Esophagus muscularis mucosa (tissue), 4 donors: ENCODE data around the gene ABCA9. TPM values are rescaled to one million over a fixed set of nuclear protein-coding genes. Genes with fewer than 3 reads are reported as not detected.

Experiments
- DNase-seq: peaks from one replicate; pipeline ENCODE4 v3.0.0-alpha.2; 2017; ENCODE audit errors: extremely low spot score
- H3K27ac ChIP-seq, 4 donors: fragments of 200-600 bp; sonication (generic); replicated peaks in 1 of 4; 1 replicate in 3 of 4; 2 replicates in 1 of 4; pipeline ENCODE4 v1.5.1; 2016 to 2019; ENCODE audit warnings: mild to moderate bottlenecking in 1 of 4
- H3K27me3 ChIP-seq, 4 donors: fragments of 200-600 bp; sonication (generic); one replicate each; pipeline versions ENCODE4 v1.5.1 to v1.6.0; 2016 to 2019
- H3K36me3 ChIP-seq, 4 donors: fragments of 200-600 bp; sonication (generic); one replicate each; pipeline ENCODE4 v1.5.1; 2016 to 2019
- H3K4me1 ChIP-seq, 4 donors: fragments of 200-600 bp; sonication (generic); one replicate each; pipeline ENCODE4 v1.5.1; 2016 to 2019
- H3K4me3 ChIP-seq, 4 donors: fragments of 200-600 bp; sonication (generic); 1 replicate in 2 of 4; 2 replicates in 2 of 4; pipeline ENCODE4 v1.5.1; 2016 to 2019; ENCODE audit warnings: mild to moderate bottlenecking in 4 of 4, moderate library complexity in 1 of 4
- H3K9me3 ChIP-seq, 4 donors: fragments of 200-600 bp; sonication (generic); 1 replicate in 3 of 4; 2 replicates in 1 of 4; pipeline ENCODE4 v1.5.1; 2016 to 2019
- CTCF ChIP-seq, 3 experiments: fragments of 200-600 bp in 2 of 3; fragments of 450-650 bp in 1 of 3; sonication (generic) in 2 of 3; IDR thresholded peaks; one replicate each; pipeline ENCODE4 v1.5.1; 2017 to 2019; ENCODE audit warnings: antibody characterized with exemption in 3 of 3, mild to moderate bottlenecking in 2 of 3, moderate library complexity in 1 of 3
- EP300 ChIP-seq: sonication (generic); formaldehyde crosslinking; IDR thresholded peaks from one replicate; pipeline ENCODE4 v1.6.1; 2017; ENCODE audit warnings: antibody characterized with exemption
- POLR2A ChIP-seq: fragments of 450-650 bp; IDR thresholded peaks from one replicate; pipeline ENCODE4 v1.6.1; 2017; ENCODE audit warnings: antibody characterized with exemption, moderate library complexity, mild to moderate bottlenecking, low read depth
- POLR2AphosphoS5 ChIP-seq, 2 donors: sonication (generic); formaldehyde crosslinking; IDR thresholded peaks; one replicate each; pipeline ENCODE4 v1.6.1; 2017; ENCODE audit warnings: antibody characterized with exemption in 2 of 2
- WGBS: methylation state at CpG from one replicate; pipeline ENCODE4 v1.1.5; 2018; 5-methylcytosine and 5-hydroxymethylcytosine counted together
- intact Hi-C: fragments of 100-400 bp; cut with DNase I; formaldehyde crosslinking; loops from one replicate; pipeline ENCODE4 v1.15.1; 2023
- total RNA-seq, 4 donors: library from RNA; depleted of rRNA; stranded (reverse); fragments of >200 nt; gene quantifications; one replicate each; pipeline versions ENCODE4 v1.1.0 to v1.2.1, GENCODE V29; 2016

Gene ABCA9
- total RNA-seq, 4 donors from 2014 or later = 19.8 to 56.1 (median 26.0) TPM

- DNase-seq = no peak
Measured at GRCh38 chr17:69069226-69069750, 8.6 kb upstream of the ABCA9 start.

GRCh38 chr17:69067274-69068047 lies 6.7 kb upstream of the ABCA9 start:
- Histone ChIP-seq H3K27ac (no peak overlapping the region), H3K36me3 (no peaks in the 10 kb centered on the region), H3K4me3 (no peak overlapping the region), H3K9me3 (no peaks in the 10 kb centered on the region), H3K27me3 (no peaks in the 10 kb centered on the region), H3K4me1 (no peaks in the 10 kb centered on the region)
- 91% methylated on average over 4 of the region's 4 CpGs for WGBS
- no peak for DNase-seq
- TF ChIP-seq POLR2A = no peak
- TF ChIP-seq EP300 = no peak
- no peak for TF ChIP-seq CTCF (IDR thresholded peaks at IDR 0.05)
- intact Hi-C loops = no loop called here

More at GRCh38 chr17:69069226-69069750, 8.6 kb upstream of the ABCA9 start:
- Histone ChIP-seq H3K4me3 (no peak overlapping the region), H3K27me3 (no peaks in the 10 kb centered on the region), H3K9me3 (peaks cover 0 to 7% (median 0%) of the 10 kb centered on the region in 4 donors), H3K27ac (no peak overlapping the region), H3K4me1 (no peaks in the 10 kb centered on the region), H3K36me3 (no peaks in the 10 kb centered on the region)
- WGBS = 77% methylated on average over 5 of the region's 5 CpGs
- TF ChIP-seq EP300 = no peak
- no peak for TF ChIP-seq CTCF (IDR thresholded peaks at IDR 0.05)
- no peak for TF ChIP-seq POLR2A
- TF ChIP-seq POLR2AphosphoS5 (IDR thresholded peaks at IDR 0.05) = no peak
- intact Hi-C loops = no loop called here

GRCh38 chr17:69066482-69066881 lies 5.8 kb upstream of the ABCA9 start:
- no peaks in the 10 kb centered on the region for H3K27me3 ChIP-seq
- H3K36me3 ChIP-seq = no peaks in the 10 kb centered on the region
- no peaks in the 10 kb centered on the region for H3K9me3 ChIP-seq
- no peak for DNase-seq
- intact Hi-C loops = no loop called here
- no peak for TF ChIP-seq POLR2A
- no peak for TF ChIP-seq EP300
- TF ChIP-seq POLR2AphosphoS5 (IDR thresholded peaks at IDR 0.05) = no peak
- no peak for TF ChIP-seq CTCF (IDR thresholded peaks at IDR 0.05)
- H3K4me3 ChIP-seq = no peak overlapping the region
- H3K27ac ChIP-seq = no peak overlapping the region
- H3K4me1 ChIP-seq = peaks cover 0 to 3% (median under 1%) of the 10 kb centered on the region in 4 donors
- 75% methylated on average over 7 of the region's 7 CpGs for whole genome bisulfite sequencing

DNA sequence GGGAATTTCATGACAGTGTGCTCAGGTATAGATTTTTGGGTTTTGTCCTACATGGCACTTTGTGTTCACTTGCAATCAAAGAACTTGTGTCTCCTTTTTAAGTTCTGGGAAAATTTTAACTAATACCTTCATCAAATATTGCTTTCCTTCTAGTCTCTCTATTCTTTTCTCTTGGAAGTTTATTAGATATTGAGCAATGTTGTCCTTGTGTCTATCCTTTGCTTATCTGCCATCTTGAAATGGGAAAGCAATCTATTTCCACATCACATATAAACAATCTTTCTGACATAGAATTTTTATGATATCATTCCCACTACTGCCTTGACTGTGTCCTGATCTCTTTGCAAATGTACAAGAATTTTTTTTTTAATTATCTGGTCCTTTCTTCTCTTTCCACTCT lies 4.4 kb upstream of the ABCA9 start:
- Histone ChIP-seq H3K27me3 (no peaks in the 10 kb centered on the region), H3K4me1 (peaks cover 0 to 10% (median 3%) of the 10 kb centered on the region in 4 donors), H3K9me3 (no peaks in the 10 kb centered on the region), H3K36me3 (no peaks in the 10 kb centered on the region), H3K27ac (no peak overlapping the region), H3K4me3 (no peak overlapping the region)
- no peak for TF ChIP-seq EP300
- no peak for TF ChIP-seq POLR2AphosphoS5 (IDR thresholded peaks at IDR 0.05)
- no peak for TF ChIP-seq CTCF (IDR thresholded peaks at IDR 0.05)
- TF ChIP-seq POLR2A = no peak
- DNase-seq = no peak
- intact Hi-C loops = no loop called here
